COLO668 (cell line): Measurements from ENCODE around the gene NRCAM.

ENCODE experiments used
- DNase-seq: peaks from one replicate; lab custom pipeline; 2025; ENCODE audit not compliant: unreplicated experiment; lab: John Stamatoyannopoulos, UW

Gene NRCAM

GRCh38 chr7:108222236-108222892 lies 233.9 kb downstream of the NRCAM start:
- no peak for DNase-seq

- peak; percentile 97 for DNase-seq
These were observed 244.6 kb downstream of the NRCAM start for GRCh38 chr7:108211382-108212201.

GRCh38 chr7:108210796-108211195 lies 245.4 kb downstream of the NRCAM start:
- no peak for DNase-seq

GRCh38 chr7:108205311-108205710 lies 250.9 kb downstream of the NRCAM start:
- no peak for DNase-seq

GRCh38 chr7:108204281-108204796 lies 251.9 kb downstream of the NRCAM start:
- DNase-seq, result no peak

- DNase-seq, result peak; percentile 72
These were observed 252.7 kb downstream of the NRCAM start for GRCh38 chr7:108203537-108203936.

- no peak for DNase-seq
These were observed 253.5 kb downstream of the NRCAM start for GRCh38 chr7:108202743-108203142.

GRCh38 chr7:108201766-108202165 lies 254.5 kb downstream of the NRCAM start:
- peak; percentile 17 for DNase-seq

GRCh38 chr7:108200326-108200725 lies 255.9 kb downstream of the NRCAM start:
- DNase-seq, result no peak

- no peak for DNase-seq
These were observed 258.7 kb downstream of the NRCAM start for GRCh38 chr7:108197371-108198091.

GRCh38 chr7:108196004-108196403 lies 260.2 kb downstream of the NRCAM start:
- no peak for DNase-seq

- DNase-seq, result peak; percentile 44
These were observed 262.4 kb downstream of the NRCAM start for GRCh38 chr7:108193594-108194498.

GRCh38 chr7:108190891-108191290 lies 265.3 kb downstream of the NRCAM start:
- DNase-seq, result no peak

GRCh38 chr7:108189733-108190388 lies 266.4 kb downstream of the NRCAM start:
- no peak for DNase-seq

GRCh38 chr7:108188724-108189123 lies 267.5 kb downstream of the NRCAM start:
- DNase-seq, result no peak

GRCh38 chr7:108181073-108181985 lies 274.9 kb downstream of the NRCAM start:
- DNase-seq, result no peak

GRCh38 chr7:108178398-108178797 lies 277.8 kb downstream of the NRCAM start:
- peak; percentile 94 for DNase-seq

GRCh38 chr7:108171164-108171563 lies 285.1 kb downstream of the NRCAM start:
- no peak for DNase-seq

- DNase-seq, result no peak
These were observed 286.0 kb downstream of the NRCAM start for GRCh38 chr7:108170251-108170650.
